T-helper 1 cell treated with Interleukin-12 subunit alpha and Interleukin-12 subunit beta and Interleukin-4 antibody, amounts not matched to agents 30 μg/mL and 1 μg/mL, for 36 hours (primary cell): ENCODE measurements around the gene TNFRSF25.
"Not testable (repeated sequence)": the region's sequence is repeated elsewhere in the genome, so short reads cannot be mapped to it uniquely, and the experiment has no call there.

Source experiments
- H3K27ac Mint-ChIP-seq: one replicate; pipeline ENCODE4 v1.8.0; 2021; ENCODE audit warnings: mild to moderate bottlenecking, mixed read lengths
- H3K27me3 Mint-ChIP-seq: one replicate; pipeline ENCODE4 v1.8.0; 2021; ENCODE audit warnings: low read depth, mixed read lengths
- H3K36me3 Mint-ChIP-seq: one replicate; pipeline ENCODE4 v1.8.0; 2021; ENCODE audit warnings: low read depth, mixed read lengths
- H3K4me1 Mint-ChIP-seq: one replicate; pipeline ENCODE4 v1.8.0; 2021; ENCODE audit warnings: low read depth, mixed read lengths
- H3K4me3 Mint-ChIP-seq: one replicate; pipeline ENCODE4 v1.8.0; 2021; ENCODE audit warnings: mild to moderate bottlenecking, moderate library complexity, mixed read lengths
- H3K9me3 Mint-ChIP-seq: one replicate; pipeline ENCODE4 v1.8.0; 2021; ENCODE audit warnings: mixed read lengths

TNFRSF25 gene

GRCh38 chr1:6461538-6462411 is 4.2 kb downstream of the TNFRSF25 start:
- H3K36me3 Mint-ChIP-seq = peaks cover 39% of the 10 kb centered on the region
- peak overlapping the region; percentile 88 for H3K27ac Mint-ChIP-seq
- no peaks in the 10 kb centered on the region for H3K9me3 Mint-ChIP-seq
- H3K27me3 Mint-ChIP-seq = peaks cover 8% of the 10 kb centered on the region
- peaks cover 43% of the 10 kb centered on the region for H3K4me1 Mint-ChIP-seq
- H3K4me3 Mint-ChIP-seq = peak overlapping the region; percentile 81

- H3K27ac Mint-ChIP-seq = peak overlapping the region; percentile 94
- peaks cover 13% of the 10 kb centered on the region for H3K27me3 Mint-ChIP-seq
- no peaks in the 10 kb centered on the region for H3K9me3 Mint-ChIP-seq
- peaks cover 43% of the 10 kb centered on the region for H3K36me3 Mint-ChIP-seq
- H3K4me3 Mint-ChIP-seq = peak overlapping the region; percentile 90
- H3K4me1 Mint-ChIP-seq = peaks cover 43% of the 10 kb centered on the region
Observed at GRCh38 chr1:6461051-6461530, 4.9 kb downstream of the TNFRSF25 start.

- H3K4me1 Mint-ChIP-seq = peaks cover 43% of the 10 kb centered on the region
- H3K27me3 Mint-ChIP-seq = peaks cover 16% of the 10 kb centered on the region
- no peaks in the 10 kb centered on the region for H3K9me3 Mint-ChIP-seq
- peak overlapping the region; percentile 90 for H3K4me3 Mint-ChIP-seq
- peak overlapping the region; percentile 94 for H3K27ac Mint-ChIP-seq
- peaks cover 41% of the 10 kb centered on the region for H3K36me3 Mint-ChIP-seq
Observed at GRCh38 chr1:6460301-6461050, 5.5 kb downstream of the TNFRSF25 start.

GRCh38 chr1:6459850-6460265 is 6.1 kb downstream of the TNFRSF25 start:
- Mint-ChIP-seq H3K36me3 (peaks cover 38% of the 10 kb centered on the region), H3K27ac (peak overlapping the region; percentile 94), H3K4me3 (peak overlapping the region; percentile 90), H3K9me3 (no peaks in the 10 kb centered on the region), H3K4me1 (peaks cover 43% of the 10 kb centered on the region), H3K27me3 (peaks cover 16% of the 10 kb centered on the region)

- H3K4me3 Mint-ChIP-seq = no peak overlapping the region
- peaks cover 18% of the 10 kb centered on the region for H3K36me3 Mint-ChIP-seq
- no peaks in the 10 kb centered on the region for H3K9me3 Mint-ChIP-seq
- H3K27me3 Mint-ChIP-seq = peaks cover 33% of the 10 kb centered on the region
- peak overlapping the region; percentile 47 for H3K27ac Mint-ChIP-seq
- H3K4me1 Mint-ChIP-seq = peaks cover 27% of the 10 kb centered on the region
Observed at GRCh38 chr1:6456800-6457466, 9.0 kb downstream of the TNFRSF25 start.

- H3K27ac Mint-ChIP-seq, H3K9me3 Mint-ChIP-seq, H3K4me3 Mint-ChIP-seq: not testable (repeated sequence)
- peaks cover 16% of the 10 kb centered on the region for H3K36me3 Mint-ChIP-seq
- peaks cover 24% of the 10 kb centered on the region for H3K4me1 Mint-ChIP-seq
- H3K27me3 Mint-ChIP-seq = peaks cover 36% of the 10 kb centered on the region
Observed at GRCh38 chr1:6455752-6456520, 10.0 kb downstream of the TNFRSF25 start.

- H3K27me3 Mint-ChIP-seq = peaks cover 44% of the 10 kb centered on the region
- no peaks in the 10 kb centered on the region for H3K9me3 Mint-ChIP-seq
- no peak overlapping the region for H3K27ac Mint-ChIP-seq
- peaks cover 17% of the 10 kb centered on the region for H3K4me1 Mint-ChIP-seq
- H3K4me3 Mint-ChIP-seq = no peak overlapping the region
- peaks cover 10% of the 10 kb centered on the region for H3K36me3 Mint-ChIP-seq
Observed at GRCh38 chr1:6454856-6455751, 10.9 kb downstream of the TNFRSF25 start.

GRCh38 chr1:6453895-6454855 is 11.8 kb downstream of the TNFRSF25 start:
- peaks cover 54% of the 10 kb centered on the region for H3K27me3 Mint-ChIP-seq
- H3K36me3 Mint-ChIP-seq, H3K9me3 Mint-ChIP-seq, H3K27ac Mint-ChIP-seq, H3K4me3 Mint-ChIP-seq: not testable (repeated sequence)
- H3K4me1 Mint-ChIP-seq = peaks cover 16% of the 10 kb centered on the region

GRCh38 chr1:6450943-6451373 is 15.0 kb downstream of the TNFRSF25 start:
- Mint-ChIP-seq H3K27ac (no peak overlapping the region), H3K4me1 (peaks cover 12% of the 10 kb centered on the region), H3K27me3 (peaks cover 57% of the 10 kb centered on the region), H3K4me3 (no peak overlapping the region), H3K36me3 (no peaks in the 10 kb centered on the region), H3K9me3 (no peaks in the 10 kb centered on the region)

- H3K9me3 Mint-ChIP-seq, H3K27ac Mint-ChIP-seq, H3K4me3 Mint-ChIP-seq, H3K36me3 Mint-ChIP-seq: not testable (repeated sequence)
- Mint-ChIP-seq H3K4me1 (peaks cover 12% of the 10 kb centered on the region), H3K27me3 (peaks cover 57% of the 10 kb centered on the region)
Observed at GRCh38 chr1:6450486-6450885, 15.5 kb downstream of the TNFRSF25 start.

- H3K36me3 Mint-ChIP-seq = no peaks in the 10 kb centered on the region
- H3K4me3 Mint-ChIP-seq = no peak overlapping the region
- H3K9me3 Mint-ChIP-seq = no peaks in the 10 kb centered on the region
- H3K4me1 Mint-ChIP-seq = peaks cover 12% of the 10 kb centered on the region
- H3K27ac Mint-ChIP-seq = no peak overlapping the region
- peaks cover 59% of the 10 kb centered on the region for H3K27me3 Mint-ChIP-seq
Observed at GRCh38 chr1:6450005-6450450, 15.9 kb downstream of the TNFRSF25 start.
